ENCODE measurements around the gene RIOK1.

DNA sequence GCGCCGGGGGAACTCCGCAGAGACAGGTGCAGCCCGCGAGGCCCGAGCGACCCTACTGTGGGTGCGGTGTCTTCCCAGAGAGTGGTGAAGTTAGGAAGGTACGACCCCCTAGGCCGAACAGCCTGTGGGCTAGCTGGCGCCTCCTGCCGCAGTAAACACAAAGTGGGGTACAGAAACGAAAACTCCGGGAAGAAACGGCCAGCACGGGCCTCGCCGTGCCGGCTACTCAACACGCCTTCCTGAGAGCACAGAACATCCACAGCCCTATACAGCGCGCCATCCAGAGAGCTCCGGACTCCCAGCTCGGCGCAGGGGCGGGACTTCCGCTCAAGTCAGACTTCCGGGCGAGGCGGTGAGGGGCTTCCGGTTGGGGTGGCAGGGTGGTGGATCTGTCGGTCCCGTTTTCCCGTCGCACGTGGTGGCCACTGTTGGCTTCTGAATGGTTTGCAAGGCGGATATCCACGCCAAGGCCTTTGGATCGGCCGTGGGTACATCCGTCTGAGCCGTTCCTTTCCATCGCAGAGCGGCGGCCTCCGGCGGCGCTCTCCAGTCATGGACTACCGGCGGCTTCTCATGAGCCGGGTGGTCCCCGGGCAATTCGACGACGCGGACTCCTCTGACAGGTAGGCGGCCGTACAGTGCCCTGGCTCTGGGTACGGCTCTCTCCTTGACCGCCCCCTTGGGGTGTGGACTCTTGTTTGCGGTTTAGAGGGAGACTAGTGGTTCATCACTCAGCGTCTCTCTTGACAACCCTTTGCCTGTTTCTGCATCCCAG, at the start of gene RIOK1, which contains the start of gene CAGE1:
- peak; percentile 93 for TF ChIP-seq POLR2A (IDR thresholded peaks at IDR 0.05; ENCODE audit: borderline replicate concordance, extremely low read depth, insufficient read depth, insufficient read length)
- TF ChIP-seq EZH2 (IDR thresholded peaks at IDR 0.05): no peak
- TF ChIP-seq, protein P1, sequence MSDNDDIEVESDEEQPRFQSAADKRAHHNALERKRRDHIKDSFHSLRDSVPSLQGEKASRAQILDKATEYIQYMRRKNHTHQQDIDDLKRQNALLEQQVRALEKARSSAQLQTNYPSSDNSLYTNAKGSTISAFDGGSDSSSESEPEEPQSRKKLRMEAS (IDR thresholded peaks at IDR 0.05): peak; percentile 100
- peak in 1 of 3 experiments; percentile 18; a peak in 1 of 6 replicates for TF ChIP-seq CTCF (IDR thresholded peaks at IDR 0.05 in 2 of 3, conservative IDR thresholded peaks at IDR 0.05 in 1 of 3; ENCODE audit: borderline replicate concordance in 1 of 3, insufficient read depth in 1 of 3, low read depth in 2 of 3, low read length in 2 of 3)
- peak; percentile 21 for TF ChIP-seq TCF7L2 (IDR thresholded peaks at IDR 0.05; ENCODE audit: borderline replicate concordance, extremely low read depth, insufficient read depth, insufficient read length)
- TF ChIP-seq SP1 (IDR thresholded peaks at IDR 0.05; ENCODE audit: low read depth): no peak; the same call in 1 of the 2 replicates
